Glomerular endothelial cell (primary cell): ENCODE measurements around the gene NOS3. TPM values are rescaled to one million over a fixed set of nuclear protein-coding genes. Genes with fewer than 3 reads are reported as not detected.

ENCODE experiments used
- total RNA-seq: library from RNA; depleted of rRNA; stranded (reverse); fragments of >200 nt; gene quantifications from 2 replicates; pipeline ENCODE4 v1.2.3, GENCODE V29; 2015

The NOS3 gene
- total RNA-seq, 1 donor from 2014 or later = 22.0 TPM

Other genes with a start within 250 kb of the NOS3 start
- gene TMEM176B, start 190.7 kb upstream of the NOS3 start, total RNA-seq = not detected in 2 replicates
- not detected in 2 replicates for gene TMEM176A, start 190.2 kb upstream of the NOS3 start, total RNA-seq
- gene AOC1, start 138.5 kb upstream of the NOS3 start, total RNA-seq = not detected in 2 replicates
- gene KCNH2, start 12.7 kb upstream of the NOS3 start, total RNA-seq = 0.87 TPM in 1 of 2 replicates, not detected in the other
- gene ATG9B, start 33.5 kb downstream of the NOS3 start, total RNA-seq = 0.10 TPM in 1 of 2 replicates, not detected in the other
- 24.5 and 47.5 TPM in 2 replicates for gene ABCB8, start 37.4 kb downstream of the NOS3 start, total RNA-seq
- gene ASIC3, start 57.5 kb downstream of the NOS3 start, total RNA-seq = 0.15 and 1.6 TPM in 2 replicates
- gene CDK5, start 66.9 kb downstream of the NOS3 start, total RNA-seq = 19.1 and 21.1 TPM in 2 replicates
- 114 and 175 TPM in 2 replicates for gene SLC4A2, start 68.6 kb downstream of the NOS3 start, total RNA-seq
- gene FASTK, start 89.8 kb downstream of the NOS3 start, total RNA-seq = 67.0 and 81.7 TPM in 2 replicates
- gene TMUB1, start 92.5 kb downstream of the NOS3 start, total RNA-seq = 40.1 and 50.9 TPM in 2 replicates
- 70.7 and 99.7 TPM in 2 replicates for gene AGAP3, start 95.5 kb downstream of the NOS3 start, total RNA-seq
- gene GBX1, start 176.7 kb downstream of the NOS3 start, total RNA-seq = not detected in 2 replicates
- gene ASB10, start 196.2 kb downstream of the NOS3 start, total RNA-seq = not detected in 2 replicates
- not detected in 2 replicates for gene H2BK1, start 219.5 kb downstream of the NOS3 start, total RNA-seq
- 58.3 and 59.3 TPM in 2 replicates for gene ABCF2, start 236.2 kb downstream of the NOS3 start, total RNA-seq
- 116 and 140 TPM in 2 replicates for gene CHPF2, start 241.5 kb downstream of the NOS3 start, total RNA-seq